Measurements from ENCODE around the gene KRTAP2-2.

KRTAP2-2 gene

GRCh38 chr17:41020336-41020735 is 34.7 kb downstream of the KRTAP2-2 start:
- no peak for DNase-seq

GRCh38 chr17:41019415-41019814 is 35.6 kb downstream of the KRTAP2-2 start:
- DNase-seq: no peak

- no peak for DNase-seq
Observed at GRCh38 chr17:41018541-41018940, 36.5 kb downstream of the KRTAP2-2 start.

DNA sequence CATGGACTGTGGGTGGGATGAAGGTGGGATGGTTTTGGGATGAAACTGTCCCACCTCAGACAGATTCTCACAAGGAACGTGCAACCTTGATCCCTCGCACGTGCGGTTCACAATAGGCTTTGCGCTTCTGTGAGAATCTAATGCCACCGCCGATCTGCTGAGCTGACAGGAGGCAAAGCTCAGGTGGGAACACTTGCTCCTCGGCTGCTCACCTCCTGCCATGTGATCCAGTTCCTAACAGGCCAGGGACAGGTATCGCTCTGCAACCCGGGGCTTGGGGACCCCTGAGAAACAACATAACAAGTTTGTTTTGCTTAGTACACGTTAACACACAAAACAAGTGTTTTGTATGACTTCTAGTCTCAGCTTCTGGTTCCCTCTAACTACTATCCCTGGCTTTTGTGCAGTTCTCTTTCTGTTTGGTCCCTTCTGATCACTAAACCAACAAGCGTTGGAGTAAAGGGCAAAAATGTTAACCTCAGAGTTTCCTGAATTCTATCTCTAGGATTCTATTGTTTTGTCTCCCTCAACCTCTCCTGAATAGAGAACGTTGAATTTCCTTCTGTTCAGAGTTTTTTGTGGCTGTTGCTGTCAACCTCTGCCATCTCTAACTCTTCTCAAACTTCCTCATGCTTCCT is 38.3 kb downstream of the KRTAP2-2 start:
- DNase-seq: no peak

- DNase-seq: no peak
Observed at GRCh38 chr17:41015454-41015853, 39.6 kb downstream of the KRTAP2-2 start.

DNA sequence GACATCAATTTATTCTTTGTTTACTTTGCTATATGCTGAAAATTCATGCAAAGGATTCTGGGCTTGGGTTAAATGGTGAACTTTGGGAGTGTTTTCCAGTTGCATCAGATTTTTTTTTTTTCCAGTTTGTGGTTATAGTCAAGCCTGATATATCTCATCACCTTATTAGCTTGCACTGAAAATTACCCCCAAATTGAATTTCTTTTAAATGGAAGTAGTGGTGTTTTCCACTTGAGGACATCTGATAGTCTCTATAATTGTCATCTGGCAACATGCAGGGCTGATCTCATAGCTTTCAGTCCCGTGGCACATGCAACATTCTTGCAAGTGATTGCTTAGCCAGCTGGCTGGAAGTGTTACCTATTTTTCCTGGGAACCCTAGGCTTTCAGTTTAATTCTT is 41.4 kb downstream of the KRTAP2-2 start:
- DNase-seq: no peak

- no peak for DNase-seq
Observed at GRCh38 chr17:41013181-41013580, 41.8 kb downstream of the KRTAP2-2 start.

DNA sequence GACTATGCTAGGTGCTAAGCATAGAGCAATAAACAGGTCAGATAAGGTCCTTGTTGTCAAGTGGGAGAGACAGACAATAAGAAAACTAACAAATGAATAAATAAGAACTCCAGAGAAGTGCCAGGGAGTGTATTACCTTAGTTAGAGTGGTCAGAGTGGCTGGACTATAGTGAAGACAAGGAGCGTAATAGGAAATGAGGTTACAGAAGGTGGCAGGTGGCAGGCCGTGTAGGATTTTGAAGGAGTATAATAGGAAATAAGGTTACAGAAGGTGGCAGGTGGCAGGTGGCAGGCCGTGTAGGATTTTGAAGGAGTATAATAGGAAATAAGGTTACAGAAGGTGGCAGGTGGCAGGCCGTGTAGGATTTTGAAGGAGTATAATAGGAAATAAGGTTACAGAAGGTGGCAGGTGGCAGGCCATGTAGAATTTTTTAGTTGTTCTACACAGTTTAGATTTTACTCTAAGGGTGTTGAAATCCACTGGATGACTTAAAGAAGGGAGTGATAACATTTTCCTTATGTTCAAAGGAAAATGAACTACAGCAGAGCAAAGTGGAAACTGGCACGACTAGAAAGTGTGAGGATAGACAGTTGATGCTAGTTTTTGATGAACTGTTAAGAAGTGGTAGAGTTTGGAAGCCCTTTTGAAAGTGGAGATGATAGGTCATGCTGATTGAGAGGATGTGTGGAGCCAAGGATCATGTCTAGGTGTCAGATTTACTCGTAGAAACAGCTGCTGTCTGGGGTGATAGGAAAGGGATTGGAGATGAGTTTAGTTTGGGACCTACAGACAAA is 42.5 kb downstream of the KRTAP2-2 start:
- DNase-seq: no peak

GRCh38 chr17:41010441-41010840 is 44.6 kb downstream of the KRTAP2-2 start:
- DNase-seq: peak; percentile 63

DNA sequence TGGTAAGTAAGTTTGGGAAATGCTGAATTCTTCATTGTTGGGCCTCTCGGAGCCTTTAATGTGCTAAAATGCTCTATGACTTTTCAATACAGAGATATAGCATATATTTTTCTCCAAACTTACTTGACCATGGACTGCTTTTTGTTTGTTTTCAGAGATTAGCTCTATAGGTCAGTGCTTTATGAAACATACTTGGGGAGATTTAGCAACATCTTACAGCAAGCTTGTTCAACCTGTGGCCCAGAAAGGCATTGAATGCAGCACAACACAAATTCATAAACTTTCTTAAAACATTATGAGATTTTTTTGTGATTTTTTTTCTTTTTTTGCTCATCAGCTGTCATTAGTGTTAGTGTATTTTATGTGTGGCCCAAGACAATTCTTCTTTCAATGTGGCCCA is 45.1 kb downstream of the KRTAP2-2 start:
- no peak for DNase-seq

DNA sequence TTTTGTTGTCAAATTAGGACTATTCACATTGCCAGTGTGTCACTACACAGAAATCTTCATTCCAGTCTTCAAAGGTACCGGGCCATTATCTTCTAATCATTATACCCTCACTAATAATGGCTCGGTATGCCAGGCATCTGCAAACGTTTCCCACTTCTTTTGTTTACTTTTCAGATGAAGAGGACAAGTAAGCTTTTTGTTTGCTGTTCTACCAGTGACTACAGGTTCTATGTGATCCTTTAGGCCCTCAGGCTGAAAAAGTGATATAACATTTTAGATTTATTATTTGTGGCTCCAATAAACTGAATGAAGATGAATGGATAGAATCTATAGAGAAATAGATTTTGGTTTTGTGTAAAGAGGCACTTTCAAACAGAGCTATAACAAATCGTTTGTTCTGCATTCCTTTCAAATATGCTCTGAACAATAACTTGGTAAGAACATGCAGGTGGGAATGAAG is 45.7 kb downstream of the KRTAP2-2 start:
- peak; percentile 79 for DNase-seq

DNA sequence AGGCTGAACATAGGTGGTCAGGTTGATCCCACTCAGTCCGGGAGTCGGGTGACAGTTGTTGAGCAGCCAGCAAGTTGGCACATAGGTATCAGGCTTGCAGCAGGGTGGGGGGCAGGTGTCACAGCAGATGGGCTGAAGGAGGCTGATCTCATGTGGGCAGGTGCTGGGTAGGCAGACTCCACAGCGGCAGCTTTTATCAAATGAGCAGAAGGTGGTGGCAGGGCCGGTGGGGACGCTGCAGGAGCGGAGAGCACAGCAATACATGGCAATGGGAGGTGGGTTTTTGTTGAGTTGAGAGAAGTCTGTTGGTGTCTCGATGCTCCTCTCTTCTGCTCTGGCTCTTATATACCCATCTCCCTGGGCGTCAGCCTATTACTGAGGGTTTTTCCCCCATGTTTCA is 46.2 kb downstream of the KRTAP2-2 start, which contains the start of gene KRTAP3-1:
Gene KRTAP3-1 (minus strand): TSS at position 318 of the 400 bp plus-strand sequence. CDS start 54 bp downstream, at position 264.
- peak; percentile 28 for DNase-seq

Measured in NCI-H526 treated with DMSO at 0.1 percent for 48 hours (cell line).